HG03175 (cell line): ENCODE results near the gene POP5.
"Not testable (repeated sequence)": the region's sequence is repeated elsewhere in the genome, so short reads cannot be mapped to it uniquely, and the experiment has no call there.

Source experiments
- ATAC-seq: cut with Tn5 transposase; IDR thresholded peaks from one replicate; pipeline ENCODE4 v1.9.1; 2021; ENCODE audit warnings: mild to moderate bottlenecking, moderate library complexity; ENCODE audit not compliant: unreplicated experiment

Gene POP5, protein sequence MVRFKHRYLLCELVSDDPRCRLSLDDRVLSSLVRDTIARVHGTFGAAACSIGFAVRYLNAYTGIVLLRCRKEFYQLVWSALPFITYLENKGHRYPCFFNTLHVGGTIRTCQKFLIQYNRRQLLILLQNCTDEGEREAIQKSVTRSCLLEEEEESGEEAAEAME

DNA sequence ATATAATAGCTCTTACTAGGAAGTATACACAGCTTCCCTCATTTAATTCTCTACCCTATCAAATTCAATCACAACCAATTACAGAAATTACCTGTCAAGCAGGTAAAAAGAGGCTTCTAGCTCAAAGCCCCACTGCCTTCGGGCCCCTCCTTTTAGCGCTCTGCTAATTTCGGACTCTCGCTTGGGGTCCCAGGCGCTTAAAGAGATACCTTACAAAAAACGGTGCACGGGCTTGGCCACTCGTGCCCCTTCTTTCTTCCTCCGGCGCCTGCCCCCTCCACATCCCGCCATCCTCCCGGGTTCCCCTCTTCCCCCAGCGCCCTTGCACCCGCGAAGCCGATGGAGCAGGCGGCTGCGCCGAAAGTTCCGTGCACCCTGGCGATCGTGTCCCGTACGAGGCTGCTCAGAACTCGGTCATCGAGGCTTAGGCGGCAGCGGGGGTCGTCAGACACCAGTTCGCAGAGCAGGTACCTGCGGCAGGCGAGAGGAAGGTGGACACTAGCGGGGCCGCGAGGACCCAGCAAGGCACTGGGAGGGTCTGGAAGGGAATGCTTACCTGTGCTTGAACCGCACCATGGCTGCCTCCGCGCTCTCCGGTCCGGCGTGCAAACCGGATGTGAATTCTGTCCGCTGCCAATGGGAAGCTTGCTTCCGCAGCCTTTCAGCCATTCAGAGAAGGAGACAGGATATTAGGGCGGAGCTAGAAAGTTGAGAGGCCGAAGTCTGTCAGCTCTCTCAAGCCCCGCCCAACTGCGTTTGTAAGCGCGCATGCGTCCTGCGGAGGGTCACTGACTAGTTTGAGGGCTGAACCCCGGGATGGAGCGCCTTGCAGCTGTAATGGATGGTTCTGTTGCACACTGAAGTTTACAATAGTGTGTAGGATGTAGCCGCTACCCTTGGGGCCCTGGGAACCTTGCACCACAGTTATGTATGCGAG, at the start of gene POP5:
TSS of gene POP5 (minus strand) at position 616 of the 937 bp plus-strand sequence. CDS start at position 576, 40 bp downstream.
- ATAC-seq = peak; percentile 93

DNA sequence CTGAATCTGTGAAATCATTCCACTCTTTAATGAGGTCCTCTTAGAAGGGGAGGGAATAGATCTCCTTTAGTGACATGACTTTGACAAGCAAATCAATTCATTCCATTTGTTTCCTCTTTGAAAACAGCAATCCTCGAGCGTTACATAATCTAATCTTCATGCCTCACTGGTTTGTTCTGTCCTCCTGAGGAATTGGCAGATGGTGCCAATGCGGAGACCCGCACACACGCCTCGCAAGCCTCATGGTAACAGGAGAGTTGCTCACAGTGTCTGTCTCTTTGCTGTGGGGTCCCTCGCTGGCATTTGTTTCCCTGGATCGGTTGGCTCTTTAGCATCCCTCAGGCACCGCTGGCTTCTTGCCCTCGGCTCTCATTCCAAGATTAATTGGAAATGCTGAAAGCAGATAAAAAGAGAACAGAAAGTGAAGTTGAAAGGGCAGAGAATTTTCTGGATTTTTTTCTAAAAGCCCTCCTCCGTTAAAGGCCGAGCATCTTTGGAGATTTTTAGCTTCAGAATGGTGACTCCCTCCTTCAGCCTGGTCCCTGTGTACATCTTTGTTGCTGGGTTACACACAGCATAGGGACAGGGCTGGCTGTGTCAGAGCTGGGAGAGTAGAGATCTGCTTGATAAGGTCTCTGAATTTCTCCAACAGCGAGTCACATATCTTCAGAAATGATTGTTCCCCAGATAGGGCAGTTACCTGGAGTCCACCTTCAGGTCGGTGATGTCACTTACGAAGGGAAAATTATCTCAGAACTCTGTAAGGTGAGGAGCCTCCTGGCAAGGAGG, 49.1 kb upstream of the POP5 start:
- no peak for ATAC-seq

DNA sequence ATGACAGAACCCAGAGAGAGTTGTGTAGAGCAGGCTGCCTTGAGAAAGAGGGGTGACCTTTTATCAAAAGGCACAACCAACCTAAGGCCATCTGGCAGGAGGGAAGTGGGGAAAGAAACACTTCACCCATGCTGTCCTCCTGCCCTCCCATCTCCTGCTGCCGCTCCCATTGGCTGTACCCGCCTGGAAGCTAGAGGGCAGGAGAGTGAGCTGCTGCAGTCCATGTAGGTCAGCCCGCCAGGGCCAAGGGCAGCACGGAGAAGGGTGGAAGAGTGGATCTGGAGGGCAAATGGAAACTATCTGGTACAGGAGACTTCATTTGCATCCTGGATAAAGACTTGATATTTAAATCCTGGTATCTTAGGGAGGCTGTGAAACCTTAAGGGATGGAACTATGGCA, 47.7 kb upstream of the POP5 start:
- no peak for ATAC-seq

DNA sequence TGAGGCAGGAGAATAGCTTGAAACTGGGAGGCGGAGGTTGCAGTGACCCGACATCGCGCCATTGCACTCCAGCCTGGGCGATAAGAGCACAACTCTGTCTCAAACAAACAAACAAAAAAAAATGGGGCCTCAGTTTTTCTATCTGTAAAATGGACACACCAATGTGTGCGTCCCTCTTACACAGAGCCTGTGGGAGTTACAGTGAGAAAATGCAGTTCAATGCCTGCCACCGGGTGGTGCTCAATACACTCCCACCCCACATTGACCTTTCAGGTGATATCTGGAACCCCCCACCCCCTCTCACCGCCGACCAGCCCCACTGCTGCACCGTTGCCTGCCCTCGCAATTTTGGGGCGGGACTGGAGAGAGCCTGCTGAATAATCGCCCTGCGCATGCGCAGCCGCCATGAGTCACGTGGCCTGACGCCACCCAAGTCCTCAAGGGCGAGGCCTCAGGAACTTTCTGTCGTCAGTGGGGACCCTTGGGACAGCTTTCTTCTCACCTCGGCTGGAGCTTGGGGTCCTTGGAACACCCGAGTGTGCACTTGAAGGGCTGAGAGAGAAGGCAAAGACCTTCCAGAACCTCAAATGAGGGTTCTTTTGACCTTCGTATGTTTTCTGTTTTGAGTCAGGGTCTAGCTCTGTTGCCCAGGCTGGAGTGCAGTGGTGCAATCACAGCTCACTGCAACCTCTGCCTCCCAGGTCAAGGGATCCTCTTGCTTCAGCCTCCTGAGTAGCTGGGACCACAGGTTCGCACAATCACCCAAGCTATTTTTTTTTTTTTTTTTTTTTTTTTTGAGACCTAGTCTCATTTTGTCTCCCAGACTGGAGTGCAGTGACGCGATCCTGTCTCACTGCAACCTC, 44.6 kb upstream of the POP5 start:
- no peak for ATAC-seq

DNA sequence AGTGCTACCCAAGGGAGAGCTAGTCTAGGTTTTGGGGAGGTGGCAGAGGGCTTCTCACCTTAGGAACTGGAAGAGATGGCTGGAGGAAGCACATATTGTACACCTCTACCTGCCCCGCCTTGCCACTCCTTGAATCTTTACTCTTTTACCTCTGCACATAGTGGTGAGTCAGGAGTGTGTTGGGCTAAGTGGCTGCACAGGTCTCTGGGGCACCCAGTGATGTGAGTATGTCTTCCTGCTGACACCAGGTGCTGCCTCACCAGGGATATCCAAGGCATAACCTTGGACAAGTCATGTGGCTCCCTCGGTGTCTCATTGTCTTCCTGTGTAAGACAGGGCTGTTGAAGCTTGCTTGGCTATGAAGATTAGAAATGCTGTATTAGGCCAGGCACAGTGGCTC, 39.4 kb upstream of the POP5 start:
- ATAC-seq = no peak

DNA sequence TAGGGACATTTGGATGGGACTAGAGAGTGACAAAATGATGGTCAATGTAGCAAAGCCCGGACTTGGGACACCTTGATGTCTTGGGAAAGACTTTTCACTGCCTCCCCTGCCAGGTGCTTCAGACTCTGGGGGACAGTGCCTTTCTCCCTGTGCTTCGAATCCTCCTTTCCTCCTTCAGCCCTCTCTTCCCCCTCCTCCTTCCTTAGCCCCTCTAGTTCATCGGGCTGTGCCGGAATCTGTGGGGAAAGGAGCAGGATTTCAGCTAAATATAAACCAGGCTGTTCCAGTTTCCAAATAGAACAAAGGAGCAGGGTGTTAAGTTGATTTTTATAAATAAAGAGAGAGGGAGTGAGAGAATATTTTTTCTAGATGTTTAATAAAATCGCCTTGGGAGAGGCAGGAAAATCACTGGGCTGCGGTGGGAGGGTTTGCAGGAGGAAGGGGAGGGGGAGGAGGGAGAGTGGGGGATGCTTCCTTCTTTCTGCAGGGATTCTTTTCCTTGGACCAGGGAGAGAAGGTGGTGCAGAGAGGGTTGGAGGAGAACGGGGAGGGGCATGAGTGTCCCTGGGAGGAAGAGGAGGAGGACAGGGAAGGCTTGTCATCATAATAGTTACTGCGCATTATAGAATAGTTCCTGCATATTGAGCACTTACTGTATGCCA, 37.9 kb upstream of the POP5 start:
- no peak for ATAC-seq

DNA sequence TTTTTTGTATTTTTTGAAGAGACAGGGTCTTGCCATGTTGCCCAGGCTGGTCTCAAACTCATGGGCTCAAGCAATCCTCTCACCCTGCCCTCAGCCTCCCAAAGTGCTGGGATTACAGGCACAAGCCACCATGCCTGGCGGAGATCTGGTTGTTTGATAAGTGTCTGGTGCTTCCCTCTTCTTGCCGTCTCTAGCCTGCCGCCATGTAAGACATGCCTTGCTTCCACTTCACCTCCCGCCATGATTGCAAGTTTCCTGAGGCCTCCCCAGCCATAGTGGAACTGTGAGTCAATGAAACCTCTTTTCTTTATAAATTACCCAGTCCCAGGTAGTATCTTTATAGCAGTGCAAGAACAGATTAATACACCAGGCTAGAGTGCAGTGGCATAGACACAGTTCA, 36.6 kb upstream of the POP5 start:
- ATAC-seq = not testable (repeated sequence)

DNA sequence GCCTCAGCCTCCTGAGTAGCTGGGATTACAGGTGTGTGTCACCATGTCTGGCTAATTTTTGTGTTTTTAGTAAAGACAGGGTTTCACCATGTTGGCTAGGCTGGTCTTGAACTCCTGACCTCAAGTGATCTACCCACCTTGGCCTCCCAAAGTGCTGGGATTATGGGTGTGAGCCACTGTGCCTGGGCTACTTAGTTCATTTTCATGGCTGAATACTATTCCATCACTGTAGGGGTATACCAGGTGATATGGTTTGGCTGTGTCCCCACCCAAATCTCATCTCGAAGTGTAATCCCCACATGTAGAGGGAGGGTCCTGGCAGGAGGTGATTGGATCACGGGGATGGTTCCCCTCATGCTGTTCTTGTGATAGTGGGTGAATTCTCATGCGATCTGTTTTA, 36.0 kb upstream of the POP5 start:
- not testable (repeated sequence) for ATAC-seq

DNA sequence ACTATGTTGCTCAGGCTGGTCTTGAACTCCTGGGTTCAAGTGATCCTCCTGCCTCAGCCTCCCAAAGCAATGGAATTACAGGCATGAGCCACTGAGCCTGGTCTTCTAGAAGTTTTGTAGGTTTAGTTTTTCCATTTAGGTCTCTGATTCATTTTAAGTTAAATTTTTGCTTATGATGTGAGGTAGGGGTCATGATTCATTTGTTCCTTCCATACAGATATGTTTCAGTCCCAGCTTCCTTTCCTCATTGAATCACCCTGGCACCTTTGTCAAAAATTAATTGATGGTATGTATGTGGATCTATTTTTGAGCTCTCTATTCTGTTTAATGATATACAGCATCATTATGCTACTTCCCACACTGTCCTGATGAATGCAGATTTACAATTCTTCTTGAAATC, 33.6 kb upstream of the POP5 start:
- ATAC-seq = no peak

DNA sequence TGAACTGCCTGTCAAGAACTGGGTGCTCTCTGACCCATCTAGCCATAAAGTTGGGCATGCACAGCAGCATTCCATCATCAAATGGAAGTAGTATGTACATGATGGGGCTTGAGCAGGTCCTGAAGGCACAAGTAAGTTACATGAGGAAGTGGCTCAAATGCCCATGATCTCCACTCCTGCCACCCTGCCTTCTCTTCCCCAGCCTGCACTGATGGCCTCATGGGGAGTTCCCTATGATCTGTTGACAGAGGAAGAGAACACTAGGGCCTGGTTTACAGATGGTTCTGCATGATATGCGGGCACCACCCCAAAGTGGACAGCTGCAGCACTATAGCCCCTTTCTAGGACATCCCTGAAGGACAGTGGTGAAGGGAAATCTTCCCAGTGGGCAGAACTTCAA, 30.3 kb upstream of the POP5 start:
- not testable (repeated sequence) for ATAC-seq

DNA sequence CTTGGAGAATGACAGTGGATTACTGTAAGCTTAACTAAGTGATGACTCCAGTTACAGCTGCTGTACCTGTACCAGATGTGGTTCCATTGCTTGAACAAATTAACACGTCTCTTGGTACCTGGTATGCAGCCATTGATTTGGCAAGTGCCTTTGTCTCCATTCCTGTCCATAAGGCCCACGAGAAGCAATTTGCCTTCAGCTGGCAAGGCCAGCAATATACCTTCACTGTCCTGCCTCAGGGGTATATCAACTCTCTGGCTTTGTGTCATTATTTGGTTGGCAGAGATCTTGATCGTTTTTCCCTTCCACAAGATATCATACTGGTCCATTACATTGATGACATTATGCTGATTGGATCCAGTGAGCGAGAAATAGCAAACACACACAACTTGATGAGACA, 29.4 kb upstream of the POP5 start:
- ATAC-seq = no peak

DNA sequence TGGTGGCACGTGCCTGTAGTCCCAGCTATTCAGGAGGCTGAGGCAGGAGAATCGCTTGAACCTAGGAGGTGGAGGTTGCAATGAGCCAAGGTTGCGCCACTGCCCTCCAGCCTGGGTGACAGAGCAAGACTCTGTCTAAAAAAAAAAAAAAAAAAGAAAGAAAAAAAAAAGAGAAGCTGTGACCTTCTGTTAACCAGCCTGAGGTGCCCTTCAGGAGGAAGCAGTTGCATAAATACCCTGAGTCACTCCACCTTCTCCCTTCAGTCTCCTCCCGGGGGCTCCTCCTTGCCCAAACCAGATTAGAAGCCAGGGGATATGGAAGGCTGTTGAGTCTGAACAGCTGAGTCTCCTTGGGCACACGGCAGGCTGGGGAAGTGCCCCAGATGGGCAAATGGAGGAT, 21.2 kb upstream of the POP5 start:
- ATAC-seq = not testable (repeated sequence)

DNA sequence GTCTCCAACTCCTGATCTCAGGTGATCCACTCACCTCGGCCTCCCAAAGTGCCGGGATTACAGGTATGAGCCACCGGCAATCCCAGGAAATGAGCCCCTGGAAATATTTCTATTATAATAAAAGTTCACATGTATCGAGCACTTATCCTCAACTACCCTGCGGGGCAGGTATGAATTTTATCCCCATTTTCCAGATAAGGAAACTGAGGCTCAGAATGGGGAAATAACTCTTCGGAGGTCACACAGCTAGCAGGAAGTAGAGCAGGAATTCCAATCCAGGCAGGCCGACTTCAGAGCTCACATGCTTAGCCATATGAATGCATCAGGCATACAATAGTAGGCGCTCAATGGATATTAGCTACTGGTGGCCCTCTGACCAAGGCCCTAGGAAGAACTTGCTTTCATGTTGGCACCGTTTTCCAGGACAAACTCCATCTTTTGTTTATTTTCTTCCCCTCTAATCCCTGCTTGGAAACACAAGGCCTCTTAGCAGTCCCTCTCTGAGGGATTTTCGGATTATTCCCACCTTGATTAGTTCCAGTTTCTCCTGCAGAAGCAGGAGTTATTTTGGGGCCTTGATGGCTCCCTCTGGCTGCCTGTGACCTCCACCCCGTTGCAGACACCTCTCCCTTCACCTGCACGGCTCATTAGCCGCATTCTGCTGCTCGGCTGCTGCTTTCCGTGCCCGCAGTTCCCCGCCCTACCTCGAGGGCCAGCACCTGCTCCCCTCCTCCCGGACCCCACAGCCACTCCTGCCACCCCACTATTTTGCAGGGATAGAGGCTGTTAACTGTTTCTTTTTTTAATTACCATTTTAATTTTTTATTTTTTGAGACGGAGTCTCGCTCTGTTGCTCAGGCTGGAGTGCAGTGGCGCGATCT, 18.7 kb upstream of the POP5 start:
- ATAC-seq = no peak

DNA sequence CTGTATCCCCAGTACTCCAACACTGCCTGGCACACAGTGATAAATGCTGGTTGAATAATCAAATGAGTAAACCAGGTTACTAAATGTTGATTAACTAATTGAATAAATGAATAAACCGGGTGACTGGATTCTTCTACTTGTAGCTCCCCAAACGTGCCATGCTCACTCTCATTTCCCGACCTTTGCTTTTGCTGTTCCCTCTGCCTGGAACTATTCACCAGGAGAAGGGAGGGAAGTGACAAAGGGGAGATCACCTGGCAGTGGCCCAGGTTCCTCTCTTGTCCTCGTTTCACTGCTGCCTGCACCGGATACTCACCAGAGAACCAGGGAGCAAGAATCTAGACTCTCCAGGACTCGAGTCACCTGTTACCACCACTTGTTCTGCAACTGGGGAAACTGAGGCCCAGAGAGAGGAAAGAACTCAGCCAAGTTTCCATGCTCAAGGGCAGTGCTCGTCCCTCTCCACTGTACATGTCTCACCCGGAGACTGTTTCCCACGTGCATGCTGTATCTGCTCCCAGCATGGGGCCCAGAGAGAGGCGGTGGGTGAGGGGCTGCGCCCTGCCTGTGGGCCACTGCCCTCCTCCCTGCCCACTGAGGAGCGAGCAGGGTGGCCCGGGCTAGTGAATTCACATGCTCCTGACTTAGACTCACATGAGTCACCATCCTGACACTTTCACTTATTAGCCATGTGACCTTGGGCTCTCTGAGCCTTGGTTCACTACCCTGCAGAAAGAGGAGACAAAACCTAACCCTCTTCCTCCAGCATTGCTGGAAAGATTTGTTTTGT, 17.7 kb upstream of the POP5 start:
- ATAC-seq = no peak

DNA sequence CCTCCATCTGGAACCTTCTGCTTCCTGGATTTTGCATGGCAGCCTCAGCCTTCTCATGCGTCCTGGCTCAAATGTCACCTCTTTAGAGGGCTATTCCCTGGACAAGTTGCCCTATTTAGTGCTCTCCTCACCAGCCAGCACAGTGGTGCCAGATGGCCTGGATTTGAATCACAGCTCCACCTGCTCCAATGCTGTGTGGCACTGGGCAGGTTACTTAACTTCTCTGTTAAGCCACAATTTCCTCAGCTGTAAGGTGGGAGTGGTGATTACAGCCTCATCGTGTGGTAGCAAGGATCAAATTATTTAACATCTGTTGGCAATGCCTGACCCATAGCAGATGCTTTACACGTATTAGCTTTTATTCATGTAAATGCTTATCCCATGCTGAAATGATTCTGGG, 16.7 kb upstream of the POP5 start:
- ATAC-seq = no peak

DNA sequence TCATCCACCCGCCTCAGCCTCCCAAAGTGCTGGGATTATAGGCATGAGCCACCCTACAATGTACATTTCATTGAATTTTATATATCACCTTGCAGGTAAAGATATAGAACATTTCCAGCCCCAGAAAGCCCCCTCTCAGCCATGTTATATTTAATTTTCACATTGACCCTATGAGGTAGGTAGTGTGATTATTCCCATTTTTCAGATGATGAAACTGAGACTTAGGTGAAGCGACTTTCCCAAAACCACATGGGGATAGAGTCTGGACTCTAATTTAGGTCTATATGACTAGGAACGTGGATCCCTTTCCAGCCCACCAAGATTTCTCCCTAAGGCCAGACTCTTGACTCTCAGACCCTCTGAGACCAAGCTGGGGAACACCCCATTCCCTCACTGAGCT, 15.7 kb upstream of the POP5 start:
- no peak for ATAC-seq

DNA sequence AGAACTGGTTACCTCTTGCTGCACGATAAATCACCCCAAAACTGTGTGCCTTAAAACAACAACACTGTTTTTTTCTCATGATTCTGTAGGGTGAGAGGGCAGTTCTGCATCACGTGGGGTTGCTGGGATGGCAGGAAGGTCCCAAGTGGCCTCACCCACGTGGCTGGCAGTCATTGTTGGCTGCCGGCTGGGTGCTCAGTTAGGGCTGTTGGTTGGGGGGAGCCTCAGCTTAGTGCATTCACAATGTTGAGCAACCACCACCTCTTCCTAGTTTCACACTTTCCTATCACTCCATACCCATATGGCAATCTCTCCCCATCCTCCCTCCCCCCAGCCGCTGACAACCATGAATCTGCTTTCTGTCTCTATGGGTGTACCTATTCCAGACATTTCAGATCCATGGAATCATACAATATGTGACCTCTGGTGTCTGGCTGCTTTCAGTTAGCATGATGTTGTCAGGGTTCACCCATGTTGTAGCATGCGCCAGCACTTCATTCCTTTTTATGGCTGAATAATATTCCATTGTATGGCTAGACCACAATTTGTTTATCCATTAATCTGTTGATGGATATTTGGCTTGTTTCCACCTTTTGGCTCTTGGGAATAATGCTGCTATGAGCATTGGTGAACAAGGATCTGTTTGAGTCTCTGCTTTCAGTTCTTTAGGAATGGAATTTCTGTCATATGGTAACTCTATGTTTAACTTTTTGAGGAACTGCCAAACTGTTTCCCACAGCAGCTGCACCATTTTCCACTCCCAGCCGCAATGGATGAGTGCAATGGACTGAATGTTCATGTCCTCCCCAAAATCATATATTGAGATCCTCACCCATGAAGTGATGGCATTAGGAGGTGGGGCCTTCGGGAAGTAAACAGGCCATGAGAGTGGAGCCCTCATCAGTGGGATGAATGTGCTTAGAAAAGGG, 11.2 kb upstream of the POP5 start:
- no peak for ATAC-seq
